ENCODE data around the gene PPP1R1B.

Gene PPP1R1B

DNA sequence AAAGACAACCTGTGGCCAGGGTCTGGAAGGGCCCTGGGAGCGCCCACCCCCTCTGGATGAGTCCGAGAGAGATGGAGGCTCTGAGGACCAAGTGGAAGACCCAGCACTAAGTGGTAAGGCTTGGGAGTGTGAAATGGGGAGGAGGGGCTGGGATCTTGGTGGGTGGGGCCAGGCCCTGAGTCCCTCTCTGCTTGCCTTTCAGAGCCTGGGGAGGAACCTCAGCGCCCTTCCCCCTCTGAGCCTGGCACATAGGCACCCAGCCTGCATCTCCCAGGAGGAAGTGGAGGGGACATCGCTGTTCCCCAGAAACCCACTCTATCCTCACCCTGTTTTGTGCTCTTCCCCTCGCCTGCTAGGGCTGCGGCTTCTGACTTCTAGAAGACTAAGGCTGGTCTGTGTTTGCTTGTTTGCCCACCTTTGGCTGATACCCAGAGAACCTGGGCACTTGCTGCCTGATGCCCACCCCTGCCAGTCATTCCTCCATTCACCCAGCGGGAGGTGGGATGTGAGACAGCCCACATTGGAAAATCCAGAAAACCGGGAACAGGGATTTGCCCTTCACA, 8.9 kb downstream of the PPP1R1B start:
- DNase-seq, result no peak

DNA sequence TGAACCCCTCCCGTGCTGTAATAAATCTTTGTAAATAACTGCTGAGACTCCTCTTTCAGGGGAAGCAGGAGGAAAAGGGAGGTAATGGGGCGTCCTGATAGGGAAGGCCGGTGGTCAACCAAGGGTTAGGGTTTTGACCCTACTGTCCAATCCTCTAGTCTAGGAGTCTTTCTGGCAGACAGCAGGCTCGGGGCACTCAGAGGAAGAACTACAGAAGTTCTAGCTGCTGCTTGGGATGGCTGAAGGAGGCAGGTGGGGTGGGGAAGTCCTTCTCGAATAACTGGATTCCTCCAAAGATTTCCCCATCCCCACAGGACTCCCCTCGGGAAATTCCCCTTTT, 9.8 kb downstream of the PPP1R1B start:
- DNase-seq, result no peak

DNA sequence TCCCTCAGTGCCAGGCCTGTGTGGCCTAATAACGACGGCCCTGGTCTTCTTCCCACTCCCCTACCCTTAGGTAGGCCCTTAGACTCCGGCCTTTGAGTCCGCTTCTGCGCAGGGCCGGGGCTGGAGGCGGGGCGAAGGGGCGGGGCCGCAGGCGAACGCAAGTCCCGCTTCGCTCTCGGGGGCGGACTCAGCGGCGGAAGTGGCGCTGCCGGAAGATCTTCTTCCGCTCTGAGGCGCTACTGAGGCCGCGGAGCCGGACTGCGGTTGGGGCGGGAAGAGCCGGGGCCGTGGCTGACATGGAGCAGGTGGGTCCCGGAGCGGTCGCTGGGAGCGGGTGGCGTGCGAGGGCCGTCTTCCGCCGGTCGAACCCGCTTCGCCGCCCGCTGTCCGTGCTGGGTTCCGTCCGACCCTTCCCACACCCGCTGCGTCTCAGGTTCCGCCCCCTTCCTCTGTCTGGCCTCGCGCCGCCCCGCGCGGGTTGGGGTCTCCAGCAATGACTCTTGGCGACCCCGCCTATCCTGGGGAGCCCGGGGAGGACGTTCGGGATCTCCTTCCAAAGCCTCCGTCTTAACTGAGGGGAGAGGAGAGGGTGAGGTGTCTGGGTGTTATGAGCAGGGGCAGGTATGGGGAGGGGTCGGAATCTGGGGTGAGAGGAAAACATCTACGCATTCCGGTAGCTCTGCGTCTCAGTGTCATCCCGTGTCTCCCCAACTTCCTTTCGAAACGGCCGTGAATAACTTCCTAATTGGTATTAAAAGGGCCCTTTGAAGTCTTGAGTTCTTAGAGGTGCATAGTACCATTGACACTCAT, 10.4 kb downstream of the PPP1R1B start, which contains the start of gene STARD3:
TSS of gene STARD3 (plus strand) at position 218 of the 810 bp plus-strand sequence. CDS start 16,388 bp downstream, outside the sequence.
- DNase-seq, result peak; percentile 84

DNA sequence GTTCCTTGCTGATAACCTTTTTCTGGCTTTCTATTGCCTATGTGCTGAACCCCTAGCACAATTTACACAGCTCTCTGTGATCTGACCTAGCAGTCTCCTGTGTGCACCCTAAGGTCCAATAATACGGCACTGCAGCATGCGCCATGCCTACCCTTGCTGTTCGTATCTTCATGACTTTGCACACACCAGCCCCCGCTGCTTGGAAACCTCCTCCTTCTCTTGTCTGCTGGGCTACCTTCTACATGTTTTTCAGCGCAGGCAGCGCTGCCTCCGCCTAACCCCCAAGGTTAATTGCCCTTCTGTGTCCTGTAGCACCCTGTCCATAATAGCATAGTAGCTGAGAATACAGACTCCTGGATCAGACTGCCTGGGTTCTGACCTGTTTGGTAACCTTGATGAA, 11.6 kb downstream of the PPP1R1B start:
- DNase-seq, result no peak

DNA sequence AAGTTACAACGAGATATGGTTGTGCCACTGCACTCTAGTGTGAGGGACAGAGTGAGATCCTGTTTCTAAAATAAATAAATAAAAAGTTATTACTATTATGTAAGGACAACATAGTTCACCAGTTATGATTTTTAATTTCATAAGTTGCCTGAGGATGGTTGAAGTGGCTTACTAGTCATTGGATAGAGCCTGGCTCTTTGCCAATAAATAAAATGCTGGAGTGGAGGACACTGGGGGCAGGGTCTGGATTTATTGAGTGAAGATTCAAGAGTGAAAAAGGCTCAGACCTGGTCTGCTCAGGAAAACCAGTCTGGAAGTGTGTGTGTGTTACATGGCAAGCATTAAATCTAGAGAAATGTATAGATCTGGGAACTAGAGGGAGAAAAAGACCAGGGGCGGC, 12.3 kb downstream of the PPP1R1B start:
- DNase-seq, result no peak

GRCh38 chr17:39639566-39640458, 13.1 kb downstream of the PPP1R1B start:
- DNase-seq, result no peak

GRCh38 chr17:39640591-39641031, 13.9 kb downstream of the PPP1R1B start:
- DNase-seq, result peak; percentile 57 to 62

- no peak for DNase-seq
These were observed 14.3 kb downstream of the PPP1R1B start for GRCh38 chr17:39641097-39641496.

DNA sequence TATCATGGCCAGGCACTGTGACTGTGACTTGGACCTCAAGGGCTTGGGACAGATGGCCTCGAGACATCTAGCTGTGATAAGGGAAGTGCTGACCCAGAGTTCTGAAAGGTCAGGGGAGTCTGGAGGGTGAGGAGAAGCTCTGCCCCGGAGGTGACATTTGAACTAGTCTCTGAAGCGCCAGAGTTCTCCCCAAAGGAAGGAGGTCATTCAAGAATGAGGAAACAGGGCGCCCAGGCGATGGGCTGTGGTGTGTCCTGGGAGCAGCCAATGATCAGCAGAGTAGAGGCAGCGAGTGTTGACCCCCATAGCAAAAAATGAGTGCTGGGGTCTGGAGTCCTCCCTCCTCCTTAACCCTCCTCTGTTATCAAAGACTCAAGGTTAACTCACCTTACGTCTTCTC, 15.1 kb downstream of the PPP1R1B start:
- DNase-seq, result peak; percentile 51 to 57

DNA sequence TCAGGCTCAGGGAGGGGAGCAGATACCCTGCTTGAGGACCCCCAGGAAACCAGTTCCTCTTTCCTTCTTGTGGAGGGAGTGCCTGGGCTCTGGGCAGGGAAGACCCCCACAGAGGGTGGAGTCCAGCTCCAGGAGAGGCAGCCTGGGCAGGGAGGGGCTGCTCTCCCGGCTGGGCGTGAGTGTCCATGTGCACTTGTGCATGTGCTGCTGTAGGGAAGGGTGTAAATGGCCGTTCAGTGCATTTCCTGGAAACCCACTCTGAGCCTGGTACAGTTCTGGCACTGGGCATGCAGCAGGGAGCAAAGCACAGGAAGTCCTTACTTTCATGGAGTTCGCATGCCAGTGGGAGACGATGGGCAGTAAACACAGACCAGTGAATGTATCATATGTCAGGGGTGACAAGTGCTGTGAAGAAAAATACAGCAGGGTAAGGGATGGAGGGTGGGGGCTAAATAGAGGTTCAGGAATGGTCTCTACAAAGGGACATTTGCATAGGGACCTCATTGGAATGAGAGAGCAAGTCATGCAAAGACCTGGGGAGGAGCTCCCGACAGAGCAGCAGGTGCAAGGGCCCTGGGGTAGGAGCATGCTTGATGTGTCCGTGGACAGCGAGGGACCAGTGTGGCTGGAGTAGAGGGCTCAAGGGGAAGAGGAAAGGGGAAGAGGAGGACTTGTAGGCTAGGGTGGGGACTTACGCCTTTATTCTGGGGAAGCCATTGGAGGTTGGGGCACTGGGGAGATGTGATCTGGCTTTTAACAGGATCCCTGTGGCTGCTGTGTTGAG, 15.7 kb downstream of the PPP1R1B start:
- DNase-seq, result no peak

DNA sequence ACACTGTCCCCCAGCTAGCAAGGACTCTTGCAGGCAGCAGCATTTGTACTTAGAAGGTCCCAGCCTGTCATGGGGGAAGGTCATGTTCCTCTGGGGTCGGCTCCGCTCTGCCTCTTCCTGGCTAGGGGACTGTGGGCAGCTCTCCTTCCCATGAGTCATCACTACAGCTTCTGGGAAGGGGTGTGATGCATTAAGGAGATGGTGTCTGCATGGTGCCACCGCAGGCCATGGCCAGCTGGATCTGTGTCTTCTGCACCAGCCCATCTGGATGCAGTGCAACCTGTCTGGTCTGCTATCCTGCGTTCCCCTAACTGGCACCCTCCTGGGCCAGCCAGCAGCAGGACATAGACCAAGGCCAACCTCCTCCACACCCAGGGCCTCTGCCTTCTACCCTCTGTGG, 16.5 kb downstream of the PPP1R1B start:
- no peak for DNase-seq

DNA sequence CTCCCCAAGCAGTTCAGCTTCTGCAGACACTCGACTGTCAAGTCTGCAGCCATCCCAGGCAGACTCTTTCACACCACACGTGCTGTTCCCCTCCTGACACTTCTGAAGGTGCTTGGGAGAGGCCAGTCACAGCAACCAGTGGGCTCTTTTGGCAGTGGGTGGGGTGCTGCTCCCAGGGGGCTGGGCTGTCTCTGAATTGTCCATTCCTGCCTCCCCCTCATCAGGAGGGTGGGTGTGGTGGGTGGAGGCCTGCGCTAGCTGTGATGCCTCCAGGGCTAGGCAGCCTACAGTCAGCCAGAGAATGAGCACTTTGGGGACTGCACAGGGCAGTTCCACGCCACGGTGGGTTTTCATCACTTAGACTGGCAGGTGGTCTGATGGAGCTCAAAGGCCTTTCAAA, 20.5 kb downstream of the PPP1R1B start:
- no peak for DNase-seq

DNA sequence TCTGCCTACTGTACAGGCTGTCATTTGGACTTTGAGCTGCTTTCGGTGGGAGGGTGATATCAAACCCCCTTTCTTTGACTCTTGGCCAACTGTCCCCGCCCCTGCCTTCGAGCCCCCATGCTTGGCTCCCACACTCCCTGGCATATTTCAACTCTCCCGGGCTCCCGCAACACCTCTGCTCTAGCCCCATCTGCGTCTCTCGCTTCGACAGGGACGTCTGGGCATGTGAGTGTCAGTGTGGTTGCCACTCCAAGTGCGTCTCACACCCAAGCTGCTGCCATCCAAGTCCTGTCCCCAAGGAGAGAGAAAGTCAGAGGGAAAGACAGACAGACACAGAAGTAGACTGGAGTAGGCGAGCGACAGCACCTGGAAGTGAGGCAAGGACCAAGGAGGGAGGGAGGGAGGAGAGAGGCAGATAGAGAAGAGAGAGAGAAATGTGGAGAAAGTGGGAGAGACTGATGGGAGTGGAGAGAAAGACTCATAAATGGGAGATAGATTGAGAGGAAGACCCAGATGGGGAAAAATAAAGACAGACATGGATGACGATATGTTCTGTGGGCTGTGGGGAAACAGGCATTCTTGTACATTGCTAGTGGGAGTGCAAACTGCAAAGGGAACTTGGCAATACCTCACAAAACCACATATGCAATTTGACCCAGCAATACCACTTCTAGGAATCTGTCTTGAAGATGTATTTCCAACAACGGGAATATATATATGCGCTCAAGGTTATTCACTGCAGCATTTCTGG, 22.0 kb downstream of the PPP1R1B start:
- DNase-seq, result peak; percentile 65 to 67

GRCh38 chr17:39650121-39650579, 23.4 kb downstream of the PPP1R1B start:
- peak in 1 of 2 donors; percentile 5 for DNase-seq

GRCh38 chr17:39651923-39652586, 25.3 kb downstream of the PPP1R1B start:
- DNase-seq, result no peak

- no peak for DNase-seq
These were observed 26.0 kb downstream of the PPP1R1B start for GRCh38 chr17:39652587-39653315.

DNA sequence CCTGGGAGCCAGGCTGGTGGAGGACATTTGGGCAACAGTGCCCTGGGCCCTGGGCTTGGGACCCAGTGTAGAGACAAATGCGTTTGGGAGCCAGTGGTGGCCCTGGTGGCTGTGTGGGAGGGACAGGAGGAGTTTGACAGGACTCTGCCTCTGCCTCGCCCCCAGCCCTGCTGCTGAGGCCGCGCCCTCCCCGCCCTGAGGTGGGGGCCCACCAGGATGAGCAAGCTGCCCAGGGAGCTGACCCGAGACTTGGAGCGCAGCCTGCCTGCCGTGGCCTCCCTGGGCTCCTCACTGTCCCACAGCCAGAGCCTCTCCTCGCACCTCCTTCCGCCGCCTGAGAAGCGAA, 26.5 kb downstream of the PPP1R1B start:
- DNase-seq, result no peak

GRCh38 chr17:39653662-39654331, 27.0 kb downstream of the PPP1R1B start:
- DNase-seq, result peak; percentile 44 to 90

DNA sequence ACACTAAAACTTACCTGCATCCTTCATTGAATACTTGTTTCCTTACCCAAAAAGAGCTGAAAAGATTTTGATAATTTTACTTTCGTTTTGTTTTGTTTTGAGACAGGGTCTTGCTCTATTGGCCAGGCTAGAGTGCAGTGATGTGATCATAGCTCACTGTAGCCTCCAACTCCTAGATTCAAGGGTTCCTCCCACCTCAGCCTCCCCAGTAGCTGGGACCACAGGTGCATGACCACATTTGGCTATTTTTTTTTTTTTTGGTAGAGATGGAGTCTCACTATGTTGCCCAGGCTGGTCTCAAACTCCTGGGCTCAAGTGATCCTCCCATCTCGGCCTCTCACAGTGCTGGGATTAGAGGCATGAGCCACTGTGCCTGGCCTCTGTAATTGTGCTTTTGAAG, 28.4 kb downstream of the PPP1R1B start:
- no peak for DNase-seq

GRCh38 chr17:39658346-39658745, 31.6 kb downstream of the PPP1R1B start:
- DNase-seq, result no peak
